HL-60 (cell line): ENCODE data around the gene B4GALNT4.

Experiments
- DNase-seq, 2 experiments: peaks; one replicate each; pipeline ENCODE4 v3.0.0-alpha.2; 2010 to 2020; ENCODE audit warnings: low read depth in 1 of 2, low spot score in 1 of 2
- H3K27ac ChIP-seq: fragments of 250-450 bp; sonication (Bioruptor Pico); replicated peaks from 2 replicates; pipeline ENCODE4 v1.5.1; 2020; ENCODE audit warnings: mild to moderate bottlenecking, moderate library complexity
- H3K27me3 ChIP-seq: fragments of 250-450 bp; sonication (Bioruptor Pico); 2 replicates; pipeline ENCODE4 v1.5.1; 2021; ENCODE audit warnings: mild to moderate bottlenecking, moderate library complexity; ENCODE audit not compliant: insufficient read depth, poor library complexity, severe bottlenecking
- H3K4me3 ChIP-seq: replicated peaks from 2 replicates; pipeline ENCODE4 v1.5.1; 2011; ENCODE audit warnings: mild to moderate bottlenecking, control low read depth, low read length; ENCODE audit not compliant: insufficient read depth
- GABPA ChIP-seq: IDR thresholded peaks from 2 replicates; pipeline ENCODE4 v1.6.1; 2012; ENCODE audit warnings: low read depth
- POLR2AphosphoS5 ChIP-seq: IDR thresholded peaks from 2 replicates; pipeline ENCODE4 v1.6.1; 2012; ENCODE audit warnings: low read depth
- REST ChIP-seq: IDR thresholded peaks from 2 replicates; pipeline ENCODE4 v1.6.1; 2012; ENCODE audit warnings: low read depth; ENCODE audit not compliant: insufficient replicate concordance
- SPI1 ChIP-seq: IDR thresholded peaks from 2 replicates; pipeline ENCODE4 v1.6.1; 2012; ENCODE audit warnings: low read depth, mild to moderate bottlenecking, borderline replicate concordance
- TF ChIP-seq, protein P1 (sequence below): IDR thresholded peaks from one replicate; pipeline ENCODE4 v1.5.1; 2011; ENCODE audit warnings: low read length, control low read depth, inconsistent platforms; ENCODE audit not compliant: insufficient read depth

B4GALNT4 gene

DNA sequence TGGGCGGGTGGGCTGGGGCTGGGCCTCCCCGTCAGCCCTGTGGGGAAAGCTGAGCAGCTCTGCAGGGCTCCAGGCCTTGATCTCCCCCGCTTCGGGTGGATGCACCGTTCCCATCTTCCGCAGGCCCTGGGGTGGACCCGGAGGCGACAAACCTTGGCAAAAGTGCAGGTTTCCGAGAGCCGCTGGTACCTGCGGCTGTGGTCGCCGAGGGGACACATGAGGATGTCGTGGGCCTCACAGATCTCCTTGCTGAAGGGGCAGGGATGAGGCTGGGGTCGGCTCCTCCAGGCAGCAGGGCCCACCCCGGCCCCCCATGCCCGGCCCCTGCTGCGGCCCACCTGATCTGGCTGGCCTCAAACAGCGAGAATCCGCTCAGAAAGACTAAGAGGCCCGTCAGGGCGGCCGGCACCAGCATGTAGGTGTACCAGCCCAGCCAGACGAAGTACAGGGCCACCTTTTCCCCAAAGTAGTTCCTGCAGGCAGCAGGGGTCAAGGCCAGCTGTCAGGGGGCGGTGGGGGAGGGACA is 60.7 kb downstream of the B4GALNT4 start:
- Histone ChIP-seq H3K4me3 (no peak overlapping the region), H3K27ac (no peak overlapping the region), H3K27me3 (no peaks in the 10 kb centered on the region)
- no peak for DNase-seq
- no peak for TF ChIP-seq REST
- TF ChIP-seq GABPA, result no peak
- TF ChIP-seq SPI1, result no peak
- no peak for TF ChIP-seq POLR2AphosphoS5
- TF ChIP-seq, protein P1, sequence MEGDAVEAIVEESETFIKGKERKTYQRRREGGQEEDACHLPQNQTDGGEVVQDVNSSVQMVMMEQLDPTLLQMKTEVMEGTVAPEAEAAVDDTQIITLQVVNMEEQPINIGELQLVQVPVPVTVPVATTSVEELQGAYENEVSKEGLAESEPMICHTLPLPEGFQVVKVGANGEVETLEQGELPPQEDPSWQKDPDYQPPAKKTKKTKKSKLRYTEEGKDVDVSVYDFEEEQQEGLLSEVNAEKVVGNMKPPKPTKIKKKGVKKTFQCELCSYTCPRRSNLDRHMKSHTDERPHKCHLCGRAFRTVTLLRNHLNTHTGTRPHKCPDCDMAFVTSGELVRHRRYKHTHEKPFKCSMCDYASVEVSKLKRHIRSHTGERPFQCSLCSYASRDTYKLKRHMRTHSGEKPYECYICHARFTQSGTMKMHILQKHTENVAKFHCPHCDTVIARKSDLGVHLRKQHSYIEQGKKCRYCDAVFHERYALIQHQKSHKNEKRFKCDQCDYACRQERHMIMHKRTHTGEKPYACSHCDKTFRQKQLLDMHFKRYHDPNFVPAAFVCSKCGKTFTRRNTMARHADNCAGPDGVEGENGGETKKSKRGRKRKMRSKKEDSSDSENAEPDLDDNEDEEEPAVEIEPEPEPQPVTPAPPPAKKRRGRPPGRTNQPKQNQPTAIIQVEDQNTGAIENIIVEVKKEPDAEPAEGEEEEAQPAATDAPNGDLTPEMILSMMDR, result no peak
